ENCODE data around the gene MYO18B. TPM values are rescaled to one million over a fixed set of nuclear protein-coding genes. Genes with fewer than 3 reads are reported as not detected.

The MYO18B gene
- total and polyA plus RNA-seq, 2 donors (not counting 3 experiments of a cell fraction or from before 2014, with no cell fraction given) = 0.01 TPM; not detected in 1

DNA sequence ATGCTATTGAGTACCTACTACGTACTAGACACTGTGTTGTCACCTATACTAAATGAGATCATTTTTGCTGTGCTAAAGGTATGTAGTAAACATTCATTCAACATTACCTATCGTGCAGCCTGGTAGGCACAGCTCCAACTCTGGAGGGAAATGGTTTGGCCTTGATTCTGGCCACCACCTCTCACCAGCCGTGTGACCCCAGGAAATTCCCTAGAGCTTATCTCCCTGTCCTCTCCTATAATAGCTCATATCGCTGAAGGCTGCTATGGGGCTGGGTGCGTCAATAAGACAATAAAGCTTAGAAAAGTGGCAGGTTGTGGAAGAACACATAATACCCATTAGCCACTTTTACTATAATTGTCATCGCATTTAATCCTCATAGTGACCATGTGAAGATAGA, 107.5 kb downstream of the MYO18B start:
- peaks cover 2% of the 10 kb centered on the region for H4K20me1 ChIP-seq (replicated peaks; ENCODE audit: control insufficient read depth, extremely low read depth, insufficient read depth, low read length)
- H3K9me3 ChIP-seq (replicated peaks; ENCODE audit: control insufficient read depth, insufficient read depth, low read length) = no peaks in the 10 kb centered on the region
- no peaks in the 10 kb centered on the region for H3K27me3 ChIP-seq (ENCODE audit: control insufficient read depth in 2 of 2, insufficient read depth in 2 of 2, low read length in 2 of 2)
- no peak overlapping the region for H3K27ac ChIP-seq (ENCODE audit: insufficient read depth, low read depth, low read length)
- dilution Hi-C loops (cut with MboI; ENCODE audit: extremely low pct_ligation_motif_present, low sequenced_read_pairs) (no loop called here), intact Hi-C loops (cut with micrococcal nuclease) (no loop called here)
- FAIRE-seq = no peak
- H3K4me1 ChIP-seq (ENCODE audit: control insufficient read depth, extremely low read depth, insufficient read depth, low read length) = no peaks in the 10 kb centered on the region
- no peaks in the 10 kb centered on the region for H3K79me2 ChIP-seq (ENCODE audit: control insufficient read depth, insufficient read depth, low read length)
- H3K9ac ChIP-seq (replicated peaks; ENCODE audit: extremely low read depth, insufficient read depth, low read length) = no peak overlapping the region
- no peak for TF ChIP-seq JUN (IDR thresholded peaks at IDR 0.05; ENCODE audit: borderline replicate concordance, insufficient read depth, insufficient read length, low read depth)
- TF ChIP-seq EZH2 (IDR thresholded peaks at IDR 0.05; ENCODE audit: borderline replicate concordance, low read depth, low read length, severe bottlenecking) = no peak
- no peak for TF ChIP-seq MAX (IDR thresholded peaks at IDR 0.05; ENCODE audit: insufficient read depth, insufficient read length)
- TF ChIP-seq POLR2AphosphoS5 (IDR thresholded peaks at IDR 0.05; ENCODE audit: insufficient read depth, low read depth, low read length) = no peak
- no peak for TF ChIP-seq POLR2A (IDR thresholded peaks at IDR 0.05; ENCODE audit: low read depth, low read length)
- no peak for TF ChIP-seq GATA2 (IDR thresholded peaks at IDR 0.05; ENCODE audit: insufficient read depth, insufficient read length, low read depth, low read length)
- no peak for TF ChIP-seq FOS (IDR thresholded peaks at IDR 0.05; ENCODE audit: borderline replicate concordance, insufficient read depth, low read length)
- ChIA-PET POLR2A (no interaction called here), CTCF (no interaction called here)
- no peaks in the 10 kb centered on the region for H3K9me1 ChIP-seq (replicated peaks; ENCODE audit: control insufficient read depth, extremely low read depth, insufficient read depth, low read length)
- H3K4me2 ChIP-seq (ENCODE audit: insufficient read depth, low read length) = no peak overlapping the region
- no peak overlapping the region for H3K4me3 ChIP-seq (replicated peaks in 1 of 3; ENCODE audit: insufficient read depth in 1 of 3, low read depth in 1 of 3, low read length in 3 of 3)
- H3K36me3 ChIP-seq (ENCODE audit: control insufficient read depth in 2 of 2, extremely low read depth in 1 of 2, insufficient read depth in 2 of 2, low read length in 2 of 2) = no peaks in the 10 kb centered on the region
- H2AFZ ChIP-seq (ENCODE audit: low read depth, low read length) = no peak overlapping the region
- no peak for DNase-seq (ENCODE audit: low read depth, low spot score)
- no TSS peak for BruUV-seq (replicated peaks)

DNA sequence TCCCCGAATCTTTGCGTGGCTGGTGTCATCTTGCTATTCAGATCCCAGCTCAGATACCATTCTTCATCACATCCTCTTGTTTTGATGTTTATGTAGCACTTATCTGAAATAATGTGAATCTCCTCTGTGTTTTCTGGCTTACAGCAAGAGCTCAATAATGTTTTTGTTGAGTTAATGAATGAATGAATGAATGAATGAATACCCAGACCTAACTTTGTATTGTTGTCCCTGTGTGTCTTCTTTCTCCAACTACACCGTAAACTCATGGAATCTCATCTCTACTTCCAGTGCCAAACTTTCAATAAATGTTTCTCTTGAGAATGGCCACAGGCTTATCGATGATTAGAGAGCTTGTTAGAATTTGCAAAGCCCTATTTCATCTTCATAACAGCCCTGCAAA, 110.2 kb downstream of the MYO18B start:
- CTCF ChIA-PET = no interaction called here

More for the DNA sequence above, 110.2 kb downstream of the MYO18B start:
- Histone ChIP-seq H3K27me3 (ENCODE audit: control insufficient read depth in 2 of 2, insufficient read depth in 2 of 2, low read length in 2 of 2) (no peaks in the 10 kb centered on the region), H3K4me2 (ENCODE audit: insufficient read depth, low read length) (no peak overlapping the region), H3K4me1 (ENCODE audit: control insufficient read depth, extremely low read depth, insufficient read depth, low read length) (no peaks in the 10 kb centered on the region), H3K9ac (replicated peaks; ENCODE audit: extremely low read depth, insufficient read depth, low read length) (no peak overlapping the region), H3K27ac (ENCODE audit: insufficient read depth, low read depth, low read length) (no peak overlapping the region), H3K9me1 (replicated peaks; ENCODE audit: control insufficient read depth, extremely low read depth, insufficient read depth, low read length) (no peaks in the 10 kb centered on the region), H3K79me2 (ENCODE audit: control insufficient read depth, insufficient read depth, low read length) (no peaks in the 10 kb centered on the region), H3K36me3 (ENCODE audit: control insufficient read depth in 2 of 2, extremely low read depth in 1 of 2, insufficient read depth in 2 of 2, low read length in 2 of 2) (no peaks in the 10 kb centered on the region), H3K9me3 (replicated peaks; ENCODE audit: control insufficient read depth, insufficient read depth, low read length) (no peaks in the 10 kb centered on the region), H3K4me3 (replicated peaks in 1 of 3; ENCODE audit: insufficient read depth in 1 of 3, low read depth in 1 of 3, low read length in 3 of 3) (no peak overlapping the region), H4K20me1 (replicated peaks; ENCODE audit: control insufficient read depth, extremely low read depth, insufficient read depth, low read length) (peaks cover 2% of the 10 kb centered on the region), H2AFZ (ENCODE audit: low read depth, low read length) (no peak overlapping the region)
- no peak for FAIRE-seq
- TF ChIP-seq, protein P1, sequence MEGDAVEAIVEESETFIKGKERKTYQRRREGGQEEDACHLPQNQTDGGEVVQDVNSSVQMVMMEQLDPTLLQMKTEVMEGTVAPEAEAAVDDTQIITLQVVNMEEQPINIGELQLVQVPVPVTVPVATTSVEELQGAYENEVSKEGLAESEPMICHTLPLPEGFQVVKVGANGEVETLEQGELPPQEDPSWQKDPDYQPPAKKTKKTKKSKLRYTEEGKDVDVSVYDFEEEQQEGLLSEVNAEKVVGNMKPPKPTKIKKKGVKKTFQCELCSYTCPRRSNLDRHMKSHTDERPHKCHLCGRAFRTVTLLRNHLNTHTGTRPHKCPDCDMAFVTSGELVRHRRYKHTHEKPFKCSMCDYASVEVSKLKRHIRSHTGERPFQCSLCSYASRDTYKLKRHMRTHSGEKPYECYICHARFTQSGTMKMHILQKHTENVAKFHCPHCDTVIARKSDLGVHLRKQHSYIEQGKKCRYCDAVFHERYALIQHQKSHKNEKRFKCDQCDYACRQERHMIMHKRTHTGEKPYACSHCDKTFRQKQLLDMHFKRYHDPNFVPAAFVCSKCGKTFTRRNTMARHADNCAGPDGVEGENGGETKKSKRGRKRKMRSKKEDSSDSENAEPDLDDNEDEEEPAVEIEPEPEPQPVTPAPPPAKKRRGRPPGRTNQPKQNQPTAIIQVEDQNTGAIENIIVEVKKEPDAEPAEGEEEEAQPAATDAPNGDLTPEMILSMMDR (IDR thresholded peaks at IDR 0.05; ENCODE audit: extremely low read depth in 1 of 2, insufficient read depth in 1 of 2, low read depth in 1 of 2, low read length in 2 of 2) = no peak
- TF ChIP-seq FOS (IDR thresholded peaks at IDR 0.05; ENCODE audit: borderline replicate concordance, insufficient read depth, low read length) = no peak
- no peak for TF ChIP-seq POLR2A (IDR thresholded peaks at IDR 0.05; ENCODE audit: low read depth, low read length)
- no peak for TF ChIP-seq MYC (IDR thresholded peaks at IDR 0.05; ENCODE audit: low read depth, low read length)
- no peak for TF ChIP-seq POLR2AphosphoS5 (IDR thresholded peaks at IDR 0.05; ENCODE audit: insufficient read depth, low read depth, low read length)
- no peak for TF ChIP-seq EZH2 (IDR thresholded peaks at IDR 0.05; ENCODE audit: borderline replicate concordance, low read depth, low read length, severe bottlenecking)
- no peak for TF ChIP-seq JUN (IDR thresholded peaks at IDR 0.05; ENCODE audit: borderline replicate concordance, insufficient read depth, insufficient read length, low read depth)
- no peak for TF ChIP-seq GATA2 (IDR thresholded peaks at IDR 0.05; ENCODE audit: insufficient read depth, insufficient read length, low read depth, low read length)
- TF ChIP-seq MAX (IDR thresholded peaks at IDR 0.05; ENCODE audit: insufficient read depth, insufficient read length) = no peak
- no peak for DNase-seq (ENCODE audit: low read depth, low spot score)
- POLR2A ChIA-PET = no interaction called here
- dilution Hi-C loops (cut with MboI; ENCODE audit: extremely low pct_ligation_motif_present, low sequenced_read_pairs) (no loop called here), intact Hi-C loops (cut with micrococcal nuclease) (no loop called here)
- no TSS peak for BruUV-seq (replicated peaks)

Data from endothelial cell of umbilical vein (primary cell).